ENCODE results near the gene OR4K17. TPM values are rescaled to one million over a fixed set of nuclear protein-coding genes. Genes with fewer than 3 reads are reported as not detected.

Gene OR4K17
- total and polyA plus RNA-seq, 12 donors, result not detected

- H3K27ac ChIP-seq, result no peak overlapping the region
- no peaks in the 10 kb centered on the region for H3K9me3 ChIP-seq (replicated peaks in 1 of 3)
- H3K27me3 ChIP-seq, result no peaks in the 10 kb centered on the region
- no peaks in the 10 kb centered on the region for H3K4me1 ChIP-seq (replicated peaks in 1 of 2)
- DNase-seq, result no peak
- intact Hi-C loops (cut with DNase I), result no loop called here
- TF ChIP-seq CTCF (IDR thresholded peaks at IDR 0.05) (no peak), POLR2A (IDR thresholded peaks at IDR 0.05) (no peak)
- 67 to 83% (median 74%) methylated on average over 3 of the region's 3 CpGs for WGBS, 4 donors
- no peaks in the 10 kb centered on the region for H3K36me3 ChIP-seq (replicated peaks in 1 of 2)
- no peak overlapping the region for H3K4me3 ChIP-seq
These were observed 1.8 kb downstream of the OR4K17 start for GRCh38 chr14:20112321-20112720.

DNA sequence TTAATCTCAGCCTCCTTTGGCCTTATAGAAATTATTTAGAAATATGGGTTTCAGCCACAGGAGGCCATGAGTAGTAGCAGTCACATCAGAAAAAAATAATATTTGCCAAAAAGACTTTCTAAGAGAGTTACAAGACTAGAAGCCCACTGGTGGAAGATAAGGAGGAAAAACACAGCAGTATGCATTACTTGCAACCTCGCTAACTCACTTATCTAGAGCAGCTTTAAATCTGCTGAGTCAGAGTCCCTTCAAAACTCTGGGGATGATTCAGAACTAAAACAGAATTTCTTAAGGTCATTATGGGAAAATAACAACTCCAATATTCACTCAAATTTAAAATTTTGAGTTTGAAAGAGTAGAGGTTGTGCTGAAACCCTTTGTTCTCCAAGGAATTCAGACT, 6.2 kb downstream of the OR4K17 start:
- H3K36me3 ChIP-seq (replicated peaks in 1 of 2), result no peaks in the 10 kb centered on the region
- 26 to 43% (median 35%) methylated on average over 1 of the region's 1 CpG for WGBS, 4 donors
- no peaks in the 10 kb centered on the region for H3K4me1 ChIP-seq (replicated peaks in 1 of 2)
- no peak overlapping the region for H3K27ac ChIP-seq
- H3K9me3 ChIP-seq (replicated peaks in 1 of 3), result no peaks in the 10 kb centered on the region
- H3K4me3 ChIP-seq, result no peak overlapping the region
- TF ChIP-seq POLR2A (IDR thresholded peaks at IDR 0.05) (no peak), CTCF (IDR thresholded peaks at IDR 0.05) (no peak)
- intact Hi-C loops (cut with DNase I), result no loop called here
- H3K27me3 ChIP-seq, result no peaks in the 10 kb centered on the region
- DNase-seq, result no peak

DNA sequence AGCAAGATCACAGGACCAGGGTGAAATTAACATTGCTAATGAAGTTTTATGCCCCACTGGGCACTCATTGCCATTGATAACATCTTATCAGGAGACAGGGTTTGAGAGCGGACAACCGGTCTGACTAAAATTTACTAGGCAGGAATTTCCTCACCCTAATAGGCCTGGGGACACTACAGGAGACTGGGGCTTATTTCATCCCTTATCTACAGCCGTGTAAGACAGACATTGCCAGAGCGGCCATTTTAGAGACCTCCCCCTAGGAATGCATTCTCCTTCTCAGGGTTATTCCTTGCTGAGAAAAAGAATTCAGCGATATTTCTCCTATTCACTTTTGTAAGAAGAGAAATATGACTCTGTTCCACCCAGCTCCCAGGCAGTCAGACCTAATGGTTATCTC, 8.3 kb downstream of the OR4K17 start:
- Histone ChIP-seq H3K4me1 (replicated peaks in 1 of 2) (no peaks in the 10 kb centered on the region), H3K4me3 (no peak overlapping the region), H3K27me3 (no peaks in the 10 kb centered on the region), H3K9me3 (replicated peaks in 1 of 3) (no peaks in the 10 kb centered on the region), H3K27ac (no peak overlapping the region), H3K36me3 (replicated peaks in 1 of 2) (no peaks in the 10 kb centered on the region)
- DNase-seq, result no peak
- 75 to 81% (median 77%) methylated on average over 5 of the region's 5 CpGs for WGBS, 4 donors
- TF ChIP-seq CTCF (IDR thresholded peaks at IDR 0.05) (no peak), POLR2A (IDR thresholded peaks at IDR 0.05) (no peak)
- intact Hi-C loops (cut with DNase I), result no loop called here

DNA sequence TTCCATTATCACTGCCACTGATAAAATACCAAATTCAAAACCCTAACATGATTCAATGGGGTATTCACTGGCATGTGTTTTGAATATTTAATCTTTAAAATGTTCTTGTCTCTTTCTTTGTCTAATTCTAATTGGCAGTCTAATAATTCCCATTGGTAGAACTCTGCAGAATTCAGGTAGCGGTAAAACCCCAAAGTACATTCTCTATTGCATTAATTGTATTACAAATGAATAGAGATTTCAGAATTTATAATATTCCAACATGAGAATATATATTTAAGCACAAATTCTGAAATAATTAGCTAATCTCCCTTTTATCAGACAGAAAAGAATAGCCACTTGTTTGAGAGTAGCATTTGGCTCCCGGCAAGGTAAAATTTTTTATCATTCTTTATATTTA, 28.0 kb downstream of the OR4K17 start, which contains the start of gene OR4N5:
OR4N5 (plus strand) TSS at position 301 of the 400 bp plus-strand sequence. CDS start 4,916 bp downstream, outside the sequence.
- intact Hi-C loops (cut with DNase I), result no loop called here
- Histone ChIP-seq H3K36me3 (replicated peaks in 1 of 2) (no peaks in the 10 kb centered on the region), H3K9me3 (replicated peaks in 1 of 3) (no peaks in the 10 kb centered on the region), H3K4me3 (no peak within 1 kb of the TSS), H3K27ac (no peak within 1 kb of the TSS), H3K27me3 (no peaks in the 10 kb centered on the region), H3K4me1 (replicated peaks in 1 of 2) (no peaks in the 10 kb centered on the region)
- 80 to 88% (median 83%) methylated on average over 2 of the region's 2 CpGs for WGBS, 4 donors
- no peak for DNase-seq
- no peak for TF ChIP-seq CTCF (IDR thresholded peaks at IDR 0.05)
- TF ChIP-seq POLR2A (IDR thresholded peaks at IDR 0.05), result no peak

Measured in adrenal gland (tissue), 12 donors.